ENCODE results near the gene UVSSA.

UVSSA gene

GRCh38 chr4:1347410-1347864 is 429 bp downstream of the UVSSA start:
- Mint-ChIP-seq H3K27ac (peak overlapping the region; percentile 91), H3K9me3 (no peaks in the 10 kb centered on the region), H3K4me3 (peak overlapping the region; percentile 89), H3K36me3 (peaks cover 2% of the 10 kb centered on the region), H3K4me1 (peaks cover 22% of the 10 kb centered on the region), H3K27me3 (no peaks in the 10 kb centered on the region)
- DNase-seq (ENCODE audit: low spot score in 2 of 2) (no peak), ATAC-seq (ENCODE audit: low read depth) (peak; percentile 12)

- ATAC-seq (ENCODE audit: low read depth) (no peak), DNase-seq (ENCODE audit: low spot score in 2 of 2) (no peak)
- no peaks in the 10 kb centered on the region for H3K9me3 Mint-ChIP-seq
- H3K27ac Mint-ChIP-seq, result peak overlapping the region; percentile 91
- H3K4me1 Mint-ChIP-seq, result peaks cover 22% of the 10 kb centered on the region
- peaks cover 2% of the 10 kb centered on the region for H3K36me3 Mint-ChIP-seq
- no peaks in the 10 kb centered on the region for H3K27me3 Mint-ChIP-seq
- H3K4me3 Mint-ChIP-seq, result peak overlapping the region; percentile 89
Measured at GRCh38 chr4:1348014-1348513, 1.1 kb downstream of the UVSSA start.

GRCh38 chr4:1348746-1349145 is 1.7 kb downstream of the UVSSA start:
- DNase-seq (ENCODE audit: low spot score in 2 of 2) (no peak), ATAC-seq (ENCODE audit: low read depth) (no peak)
- no peaks in the 10 kb centered on the region for H3K27me3 Mint-ChIP-seq
- H3K9me3 Mint-ChIP-seq, result no peaks in the 10 kb centered on the region
- H3K36me3 Mint-ChIP-seq, result peaks cover 2% of the 10 kb centered on the region
- peak overlapping the region; percentile 21 for H3K4me3 Mint-ChIP-seq
- H3K27ac Mint-ChIP-seq, result no peak overlapping the region
- peaks cover 22% of the 10 kb centered on the region for H3K4me1 Mint-ChIP-seq

DNA sequence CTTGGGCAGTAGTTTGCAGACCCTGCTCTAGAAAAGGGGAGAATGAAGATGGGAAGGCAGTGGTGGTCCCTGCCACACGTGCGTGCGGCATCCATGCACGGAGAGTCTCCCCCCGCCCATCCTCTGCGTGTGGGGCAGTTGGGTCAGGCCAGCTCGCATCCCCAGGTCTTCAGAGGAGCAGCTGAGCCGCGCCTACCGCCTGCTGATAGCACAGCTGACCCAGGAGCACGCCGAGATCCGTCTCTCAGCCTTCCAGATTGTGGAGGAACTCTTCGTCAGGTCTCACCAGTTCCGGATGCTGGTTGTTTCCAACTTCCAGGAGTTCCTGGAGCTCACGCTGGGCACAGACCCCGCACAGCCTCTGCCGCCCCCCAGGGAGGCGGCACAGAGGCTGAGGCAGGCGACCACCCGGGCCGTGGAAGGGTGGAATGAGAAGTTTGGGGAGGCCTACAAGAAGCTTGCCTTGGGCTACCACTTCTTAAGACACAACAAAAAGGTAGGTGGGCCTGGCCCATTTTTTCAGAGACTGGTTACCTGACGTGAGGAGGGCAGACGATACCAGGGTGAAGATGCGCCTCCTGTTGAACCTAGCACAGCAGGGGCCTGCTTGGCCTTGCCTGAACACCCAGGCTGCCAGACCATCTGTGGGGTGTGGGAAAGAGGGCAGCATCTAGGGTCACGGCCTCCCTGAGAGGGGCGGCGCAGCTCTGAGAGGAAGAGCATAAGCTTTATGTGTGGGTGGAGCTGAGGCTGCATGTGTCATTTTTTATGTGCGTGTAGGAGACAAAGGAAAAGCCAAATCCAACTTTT is 2.6 kb downstream of the UVSSA start:
- no peak for DNase-seq (ENCODE audit: low spot score in 2 of 2)
- no peak for ATAC-seq (ENCODE audit: low read depth)
- Mint-ChIP-seq H3K4me1 (peaks cover 21% of the 10 kb centered on the region), H3K27ac (no peak overlapping the region), H3K36me3 (peaks cover 2% of the 10 kb centered on the region), H3K27me3 (no peaks in the 10 kb centered on the region), H3K9me3 (no peaks in the 10 kb centered on the region), H3K4me3 (no peak overlapping the region)

DNA sequence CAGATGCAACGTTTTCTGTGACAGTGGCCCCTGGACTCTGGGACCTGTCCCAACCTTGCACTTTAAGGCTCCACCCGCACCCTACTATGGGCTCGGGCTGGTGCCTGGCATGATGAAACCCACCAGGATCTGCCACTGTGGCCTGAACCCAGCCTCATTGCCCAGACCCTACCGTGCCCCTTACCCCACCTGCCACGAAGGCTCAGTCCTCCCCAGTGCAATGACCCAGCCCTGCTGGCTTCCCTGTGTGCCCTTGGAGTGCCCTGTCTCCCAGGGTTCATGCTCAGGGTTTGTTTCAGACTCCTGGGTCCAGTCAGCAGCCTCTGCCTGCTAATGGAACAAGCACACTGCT is 3.1 kb downstream of the UVSSA start:
- Mint-ChIP-seq H3K36me3 (peaks cover 2% of the 10 kb centered on the region), H3K27me3 (no peaks in the 10 kb centered on the region), H3K27ac (no peak overlapping the region), H3K4me1 (peaks cover 18% of the 10 kb centered on the region), H3K9me3 (no peaks in the 10 kb centered on the region), H3K4me3 (no peak overlapping the region)
- ATAC-seq (ENCODE audit: low read depth) (no peak), DNase-seq (ENCODE audit: low spot score in 2 of 2) (no peak)

- Mint-ChIP-seq H3K9me3 (no peaks in the 10 kb centered on the region), H3K36me3 (peaks cover 2% of the 10 kb centered on the region), H3K27ac (no peak overlapping the region), H3K4me1 (peaks cover 15% of the 10 kb centered on the region), H3K4me3 (no peak overlapping the region), H3K27me3 (no peaks in the 10 kb centered on the region)
- peak; percentile 90 to 95 for DNase-seq (ENCODE audit: low spot score in 2 of 2)
- peak; percentile 26 for ATAC-seq (ENCODE audit: low read depth)
Measured at GRCh38 chr4:1351854-1352566, 5.0 kb downstream of the UVSSA start.

DNA sequence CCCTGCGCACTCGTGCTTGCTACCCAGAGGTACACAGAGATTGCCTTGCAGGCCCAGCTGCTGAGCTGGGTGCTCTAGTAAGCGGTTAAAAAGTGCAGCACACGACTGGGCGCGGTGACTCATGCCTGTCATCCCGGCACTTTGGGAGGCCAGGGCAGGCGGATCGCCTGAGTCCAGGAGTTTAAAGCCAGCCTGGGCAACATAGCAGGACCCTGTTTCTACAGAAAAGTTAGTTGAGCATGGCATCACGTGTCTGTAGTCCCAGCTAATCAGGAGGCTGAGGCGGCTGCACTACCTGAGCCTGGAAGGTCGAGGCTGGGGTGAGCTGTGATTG is 5.5 kb downstream of the UVSSA start:
- H3K27me3 Mint-ChIP-seq, result no peaks in the 10 kb centered on the region
- H3K27ac Mint-ChIP-seq, result no peak overlapping the region
- peaks cover 2% of the 10 kb centered on the region for H3K36me3 Mint-ChIP-seq
- H3K4me1 Mint-ChIP-seq, result peaks cover 15% of the 10 kb centered on the region
- ATAC-seq (ENCODE audit: low read depth) (no peak), DNase-seq (ENCODE audit: low spot score in 2 of 2) (no peak)
- no peak overlapping the region for H3K4me3 Mint-ChIP-seq
- H3K9me3 Mint-ChIP-seq, result no peaks in the 10 kb centered on the region

DNA sequence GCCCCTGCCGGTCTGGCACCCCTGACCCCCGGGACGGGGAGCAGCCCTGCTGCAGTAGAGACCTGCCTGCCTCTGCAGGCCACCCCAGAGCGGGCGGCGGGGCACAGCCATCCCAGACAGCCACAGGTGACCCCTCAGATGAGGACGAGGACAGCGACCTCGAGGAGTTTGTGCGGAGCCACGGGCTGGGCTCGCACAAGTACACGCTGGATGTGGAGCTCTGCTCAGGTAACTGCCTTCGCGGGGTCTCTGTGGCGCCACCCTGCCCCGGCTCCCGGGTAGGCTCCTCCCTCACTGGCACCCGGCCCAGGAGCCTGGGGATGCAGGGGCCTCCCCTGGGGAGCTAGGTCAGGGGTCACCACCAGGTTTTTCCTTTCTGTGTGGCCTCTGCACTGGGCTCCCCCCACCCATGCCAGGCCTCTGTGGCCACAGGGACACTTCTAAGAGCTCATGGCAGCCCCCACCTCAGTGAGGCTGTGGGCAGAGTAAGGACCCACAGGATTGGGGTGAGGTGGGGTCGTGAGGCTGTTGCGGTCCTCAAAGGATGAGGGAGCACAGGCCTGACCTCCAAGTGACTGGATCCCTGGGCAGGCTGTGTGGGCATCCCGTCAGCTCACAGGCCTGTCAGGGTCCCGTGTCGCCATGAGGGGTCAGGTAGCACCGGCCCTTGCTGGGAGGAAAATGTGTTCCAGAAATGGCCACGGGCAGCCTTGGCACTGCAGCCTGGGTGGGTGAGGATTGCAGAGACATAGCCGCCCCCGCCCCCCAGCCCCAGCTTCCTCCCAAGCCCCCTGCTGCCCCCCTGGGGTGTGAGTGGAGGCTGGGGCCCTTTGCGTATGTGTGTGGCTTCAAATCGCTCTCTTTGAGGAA is 6.4 kb downstream of the UVSSA start:
- DNase-seq (ENCODE audit: low spot score in 2 of 2), result no peak
- peaks cover 14% of the 10 kb centered on the region for H3K4me1 Mint-ChIP-seq
- H3K36me3 Mint-ChIP-seq, result peaks cover 4% of the 10 kb centered on the region
- no peak overlapping the region for H3K4me3 Mint-ChIP-seq
- no peak overlapping the region for H3K27ac Mint-ChIP-seq
- H3K27me3 Mint-ChIP-seq, result no peaks in the 10 kb centered on the region
- no peak for ATAC-seq (ENCODE audit: low read depth)
- H3K9me3 Mint-ChIP-seq, result no peaks in the 10 kb centered on the region

- no peak overlapping the region for H3K4me3 Mint-ChIP-seq
- H3K4me1 Mint-ChIP-seq, result peaks cover 6% of the 10 kb centered on the region
- ATAC-seq (ENCODE audit: low read depth) (no peak), DNase-seq (ENCODE audit: low spot score in 2 of 2) (no peak)
- H3K36me3 Mint-ChIP-seq, result peaks cover 2% of the 10 kb centered on the region
- H3K27me3 Mint-ChIP-seq, result no peaks in the 10 kb centered on the region
- H3K9me3 Mint-ChIP-seq, result no peaks in the 10 kb centered on the region
- no peak overlapping the region for H3K27ac Mint-ChIP-seq
Measured at GRCh38 chr4:1354136-1354982, 7.4 kb downstream of the UVSSA start.

DNA sequence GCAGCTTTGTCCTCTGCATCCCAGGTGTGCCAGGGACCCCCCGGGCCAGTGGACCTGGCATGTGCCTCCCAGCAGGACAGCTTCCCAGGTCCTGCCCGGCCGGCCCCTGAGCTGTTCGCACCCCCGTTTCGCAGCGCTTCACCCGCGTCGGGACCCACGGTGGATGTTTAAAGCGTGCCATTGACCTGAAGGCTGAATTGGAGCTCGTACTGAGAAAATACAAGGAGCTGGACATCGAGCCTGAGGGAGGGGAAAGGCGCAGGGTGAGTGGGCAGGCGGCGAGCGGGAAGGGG is 7.9 kb downstream of the UVSSA start:
- no peak for ATAC-seq (ENCODE audit: low read depth)
- Mint-ChIP-seq H3K27ac (no peak overlapping the region), H3K4me3 (no peak overlapping the region), H3K4me1 (peaks cover 6% of the 10 kb centered on the region), H3K36me3 (peaks cover 2% of the 10 kb centered on the region), H3K27me3 (no peaks in the 10 kb centered on the region), H3K9me3 (no peaks in the 10 kb centered on the region)
- DNase-seq (ENCODE audit: low spot score in 2 of 2), result no peak

DNA sequence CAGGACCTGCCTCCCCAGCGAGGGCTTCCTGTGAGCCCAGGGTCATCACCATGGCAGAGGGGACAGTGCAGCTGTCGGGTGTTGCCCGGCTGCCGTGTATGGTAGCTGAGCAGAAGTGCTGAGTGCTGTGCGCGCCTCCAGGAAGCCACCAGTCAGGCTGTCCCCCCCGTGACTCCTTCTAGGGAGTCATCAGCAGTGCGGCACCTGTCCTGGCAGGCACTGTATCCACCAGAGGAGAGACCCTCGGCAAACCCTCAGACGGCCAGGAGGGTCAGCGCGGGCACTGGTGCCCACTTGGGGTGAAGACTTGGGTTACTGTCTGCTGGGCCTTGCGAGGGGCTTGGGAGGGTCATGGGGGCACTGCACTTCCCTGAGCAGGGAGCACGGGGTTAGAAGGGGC is 8.4 kb downstream of the UVSSA start:
- H3K9me3 Mint-ChIP-seq, result no peaks in the 10 kb centered on the region
- H3K36me3 Mint-ChIP-seq, result peaks cover 2% of the 10 kb centered on the region
- H3K4me1 Mint-ChIP-seq, result peaks cover 6% of the 10 kb centered on the region
- no peak overlapping the region for H3K27ac Mint-ChIP-seq
- ATAC-seq (ENCODE audit: low read depth), result no peak
- H3K4me3 Mint-ChIP-seq, result no peak overlapping the region
- H3K27me3 Mint-ChIP-seq, result no peaks in the 10 kb centered on the region
- DNase-seq (ENCODE audit: low spot score in 2 of 2), result no peak

DNA sequence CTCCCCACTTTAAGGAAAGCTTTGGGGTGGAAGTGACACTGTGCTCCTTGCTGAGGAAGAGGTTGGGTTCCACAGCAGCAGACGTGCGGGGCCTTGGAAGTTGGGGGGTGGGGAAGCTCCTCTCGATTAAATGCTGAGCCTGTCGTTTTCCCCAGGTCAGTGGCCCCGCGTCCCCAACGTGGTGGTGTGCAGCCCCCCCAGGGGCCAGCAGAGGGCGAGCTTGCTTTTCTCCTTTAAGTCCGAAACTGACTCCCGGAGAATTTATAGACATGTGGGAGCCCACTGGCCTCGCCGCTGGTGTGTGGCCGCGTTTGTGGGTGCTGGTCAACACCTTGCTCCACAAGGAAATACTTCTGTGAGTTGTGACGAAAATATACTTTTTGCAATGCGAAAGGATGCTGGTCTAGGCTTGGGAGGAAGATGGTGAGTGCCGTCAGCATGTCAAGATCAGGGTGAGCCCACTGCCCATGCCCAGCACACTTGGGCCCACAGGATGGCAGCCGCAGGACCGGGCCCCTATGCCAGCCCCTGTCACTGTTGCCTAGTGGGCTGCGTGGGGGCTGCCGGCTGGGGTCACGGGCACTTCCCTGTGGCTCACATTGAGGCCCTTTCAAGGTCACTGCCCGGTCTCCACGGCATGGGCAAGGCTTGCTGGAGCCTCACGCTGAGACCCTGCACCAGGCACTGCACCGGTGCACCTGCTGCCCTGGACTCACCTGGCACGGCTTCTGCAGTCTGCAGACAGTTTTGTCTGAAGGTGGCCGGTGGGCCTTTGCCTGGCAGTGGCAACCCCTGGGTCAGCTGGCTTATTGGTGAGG is 9.4 kb downstream of the UVSSA start:
- H3K4me3 Mint-ChIP-seq, result no peak overlapping the region
- DNase-seq (ENCODE audit: low spot score in 2 of 2) (peak; percentile 37 to 50), ATAC-seq (ENCODE audit: low read depth) (peak; percentile 24)
- no peak overlapping the region for H3K27ac Mint-ChIP-seq
- no peaks in the 10 kb centered on the region for H3K9me3 Mint-ChIP-seq
- peaks cover 6% of the 10 kb centered on the region for H3K4me1 Mint-ChIP-seq
- H3K27me3 Mint-ChIP-seq, result no peaks in the 10 kb centered on the region
- peaks cover 2% of the 10 kb centered on the region for H3K36me3 Mint-ChIP-seq
